GM19043 (cell line): ENCODE measurements around the gene MALT1.
A peak's percentile ranks its signal among the peaks of the same experiment; 100 is the strongest.

Experiments used
- ATAC-seq: cut with Tn5 transposase; IDR thresholded peaks from one replicate; pipeline ENCODE4 v1.9.1; 2021; ENCODE audit warnings: low read depth; ENCODE audit not compliant: unreplicated experiment

Gene MALT1

GRCh38 chr18:58687871-58688308, 16.6 kb downstream of the MALT1 start:
- peak; percentile 73 for ATAC-seq

GRCh38 chr18:58690259-58690658, 19.0 kb downstream of the MALT1 start:
- no peak for ATAC-seq

- ATAC-seq = no peak
Observed at GRCh38 chr18:58691256-58691655, 20.0 kb downstream of the MALT1 start.

- no peak for ATAC-seq
Observed at GRCh38 chr18:58692422-58693185, 21.3 kb downstream of the MALT1 start.

GRCh38 chr18:58694221-58694620, 23.0 kb downstream of the MALT1 start:
- ATAC-seq = no peak

- no peak for ATAC-seq
Observed at GRCh38 chr18:58694720-58695468, 23.6 kb downstream of the MALT1 start.

GRCh38 chr18:58695772-58696171, 24.5 kb downstream of the MALT1 start:
- no peak for ATAC-seq

- no peak for ATAC-seq
Observed at GRCh38 chr18:58697146-58697545, 25.9 kb downstream of the MALT1 start.

GRCh38 chr18:58698701-58699193, 27.5 kb downstream of the MALT1 start:
- ATAC-seq = no peak

GRCh38 chr18:58699551-58699950, 28.3 kb downstream of the MALT1 start:
- no peak for ATAC-seq

GRCh38 chr18:58700209-58700608, 28.9 kb downstream of the MALT1 start:
- ATAC-seq = no peak

GRCh38 chr18:58712930-58713329, 41.7 kb downstream of the MALT1 start:
- no peak for ATAC-seq

- no peak for ATAC-seq
Observed at GRCh38 chr18:58714259-58714658, 43.0 kb downstream of the MALT1 start.

- no peak for ATAC-seq
Observed at GRCh38 chr18:58714821-58715220, 43.6 kb downstream of the MALT1 start.

- no peak for ATAC-seq
Observed at GRCh38 chr18:58715540-58715939, 44.3 kb downstream of the MALT1 start.

GRCh38 chr18:58716060-58716756, 44.9 kb downstream of the MALT1 start:
- ATAC-seq = peak; percentile 84

- ATAC-seq = no peak
Observed at GRCh38 chr18:58721566-58722239, 50.4 kb downstream of the MALT1 start.

- no peak for ATAC-seq
Observed at GRCh38 chr18:58723810-58724602, 52.7 kb downstream of the MALT1 start.

- no peak for ATAC-seq
Observed at GRCh38 chr18:58726671-58727070, 55.4 kb downstream of the MALT1 start.
